Measurements from ENCODE around the gene MAP2K4.
"Not testable (repeated sequence)": the region's sequence is repeated elsewhere in the genome, so short reads cannot be mapped to it uniquely, and the experiment has no call there.

The MAP2K4 gene

GRCh38 chr17:12128946-12129345 lies 108.3 kb downstream of the MAP2K4 start:
- Histone ChIP-seq H3K36me3 (ENCODE audit: control insufficient read depth in 1 of 2, insufficient read depth in 2 of 2, low read length in 2 of 2) (peaks cover 46 to 54% of the 10 kb centered on the region in 2 donors), H3K4me3 (ENCODE audit: low read depth in 1 of 2, low read length in 2 of 2) (no peak overlapping the region), H3K4me1 (ENCODE audit: control insufficient read depth in 1 of 2, insufficient read depth in 2 of 2, low read length in 2 of 2) (no peaks in the 10 kb centered on the region), H3K9me3 (ENCODE audit: control insufficient read depth in 1 of 2, low read length in 2 of 2) (no peaks in the 10 kb centered on the region), H3K27ac (ENCODE audit: low read depth, low read length) (no peak overlapping the region), H3K9ac (ENCODE audit: low read depth in 1 of 2, low read length in 2 of 2) (no peak overlapping the region), H3K27me3 (ENCODE audit: control insufficient read depth in 1 of 2, insufficient read depth in 2 of 2, low read length in 2 of 2) (no peaks in the 10 kb centered on the region)

DNA sequence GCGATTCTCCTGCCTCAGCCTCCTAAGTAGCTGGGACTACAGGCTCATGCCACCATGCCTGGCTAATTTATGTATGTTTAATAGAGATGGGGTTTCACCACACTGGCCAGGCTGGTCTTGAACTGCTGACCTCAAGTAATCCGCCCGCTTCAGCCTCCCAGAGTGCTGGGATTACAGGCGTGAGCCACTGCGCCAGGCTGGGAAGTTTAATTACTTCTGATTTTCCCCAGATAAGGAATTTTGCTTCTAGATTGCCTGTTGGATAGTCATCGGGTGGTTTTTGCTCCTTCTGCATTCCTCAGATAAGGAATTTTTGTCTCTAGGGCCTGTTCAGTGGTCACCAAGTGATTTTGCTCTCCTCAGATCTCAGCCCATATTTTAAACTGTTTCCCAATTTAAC lies 112.5 kb downstream of the MAP2K4 start:
- H3K36me3 ChIP-seq (ENCODE audit: control insufficient read depth in 1 of 2, insufficient read depth in 2 of 2, low read length in 2 of 2): peaks cover 15 to 34% of the 10 kb centered on the region in 2 donors
- H3K4me3 ChIP-seq (ENCODE audit: low read depth in 1 of 2, low read length in 2 of 2): no peak overlapping the region

DNA sequence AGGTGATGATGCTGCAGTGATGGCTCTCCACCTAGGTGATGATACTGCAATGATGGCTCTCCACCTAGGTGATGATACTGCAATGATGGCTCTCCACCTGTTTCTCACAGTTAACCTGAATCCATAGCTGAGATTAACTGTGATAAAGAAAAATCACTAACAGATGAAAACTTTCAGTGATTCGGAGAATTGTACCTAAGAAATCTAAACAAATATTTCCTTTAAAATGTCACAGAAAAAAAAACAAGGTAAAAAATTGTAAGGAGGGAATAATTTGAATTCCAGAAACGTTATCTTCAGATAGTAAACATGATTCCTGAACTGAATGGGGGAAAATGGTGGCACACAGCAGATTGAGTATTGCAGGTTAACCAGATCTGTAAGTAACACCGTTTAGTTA lies 113.4 kb downstream of the MAP2K4 start:
- Histone ChIP-seq H3K9me3 (ENCODE audit: control insufficient read depth in 1 of 2, low read length in 2 of 2) (peaks cover 3 to 8% of the 10 kb centered on the region in 2 donors), H3K4me1 (ENCODE audit: control insufficient read depth in 1 of 2, insufficient read depth in 2 of 2, low read length in 2 of 2) (no peaks in the 10 kb centered on the region), H3K9ac (ENCODE audit: low read depth in 1 of 2, low read length in 2 of 2) (no peak overlapping the region), H3K4me3 (ENCODE audit: low read depth in 1 of 2, low read length in 2 of 2) (no peak overlapping the region), H3K27me3 (ENCODE audit: control insufficient read depth in 1 of 2, insufficient read depth in 2 of 2, low read length in 2 of 2) (no peaks in the 10 kb centered on the region), H3K27ac (ENCODE audit: low read depth, low read length) (no peak overlapping the region), H3K36me3 (ENCODE audit: control insufficient read depth in 1 of 2, insufficient read depth in 2 of 2, low read length in 2 of 2) (peaks cover 11 to 31% of the 10 kb centered on the region in 2 donors)

More for the DNA sequence above, 112.5 kb downstream of the MAP2K4 start:
- H3K27ac ChIP-seq (ENCODE audit: low read depth, low read length): no peak overlapping the region
- no peaks in the 10 kb centered on the region for H3K27me3 ChIP-seq (ENCODE audit: control insufficient read depth in 1 of 2, insufficient read depth in 2 of 2, low read length in 2 of 2)
- peaks cover 3 to 8% of the 10 kb centered on the region in 2 donors for H3K9me3 ChIP-seq (ENCODE audit: control insufficient read depth in 1 of 2, low read length in 2 of 2)
- H3K4me1 ChIP-seq (ENCODE audit: control insufficient read depth in 1 of 2, insufficient read depth in 2 of 2, low read length in 2 of 2): no peaks in the 10 kb centered on the region
- H3K9ac ChIP-seq (ENCODE audit: low read depth in 1 of 2, low read length in 2 of 2): no peak overlapping the region

GRCh38 chr17:12134587-12134986 lies 113.9 kb downstream of the MAP2K4 start:
- Histone ChIP-seq H3K4me1 (ENCODE audit: control insufficient read depth in 1 of 2, insufficient read depth in 2 of 2, low read length in 2 of 2) (no peaks in the 10 kb centered on the region), H3K9ac (ENCODE audit: low read depth in 1 of 2, low read length in 2 of 2) (no peak overlapping the region), H3K27ac (ENCODE audit: low read depth, low read length) (no peak overlapping the region), H3K36me3 (ENCODE audit: control insufficient read depth in 1 of 2, insufficient read depth in 2 of 2, low read length in 2 of 2) (peaks cover 6 to 27% of the 10 kb centered on the region in 2 donors), H3K9me3 (ENCODE audit: control insufficient read depth in 1 of 2, low read length in 2 of 2) (peaks cover 3 to 8% of the 10 kb centered on the region in 2 donors), H3K27me3 (ENCODE audit: control insufficient read depth in 1 of 2, insufficient read depth in 2 of 2, low read length in 2 of 2) (no peaks in the 10 kb centered on the region), H3K4me3 (ENCODE audit: low read depth in 1 of 2, low read length in 2 of 2) (no peak overlapping the region)

GRCh38 chr17:12136243-12136642 lies 115.6 kb downstream of the MAP2K4 start:
- Histone ChIP-seq H3K9me3 (ENCODE audit: control insufficient read depth in 1 of 2, low read length in 2 of 2) (peaks cover 3 to 8% of the 10 kb centered on the region in 2 donors), H3K9ac (ENCODE audit: low read depth in 1 of 2, low read length in 2 of 2) (no peak overlapping the region), H3K27me3 (ENCODE audit: control insufficient read depth in 1 of 2, insufficient read depth in 2 of 2, low read length in 2 of 2) (no peaks in the 10 kb centered on the region), H3K36me3 (ENCODE audit: control insufficient read depth in 1 of 2, insufficient read depth in 2 of 2, low read length in 2 of 2) (peaks cover 13 to 27% of the 10 kb centered on the region in 2 donors), H3K4me3 (ENCODE audit: low read depth in 1 of 2, low read length in 2 of 2) (no peak overlapping the region), H3K27ac (ENCODE audit: low read depth, low read length) (no peak overlapping the region), H3K4me1 (ENCODE audit: control insufficient read depth in 1 of 2, insufficient read depth in 2 of 2, low read length in 2 of 2) (no peaks in the 10 kb centered on the region)

DNA sequence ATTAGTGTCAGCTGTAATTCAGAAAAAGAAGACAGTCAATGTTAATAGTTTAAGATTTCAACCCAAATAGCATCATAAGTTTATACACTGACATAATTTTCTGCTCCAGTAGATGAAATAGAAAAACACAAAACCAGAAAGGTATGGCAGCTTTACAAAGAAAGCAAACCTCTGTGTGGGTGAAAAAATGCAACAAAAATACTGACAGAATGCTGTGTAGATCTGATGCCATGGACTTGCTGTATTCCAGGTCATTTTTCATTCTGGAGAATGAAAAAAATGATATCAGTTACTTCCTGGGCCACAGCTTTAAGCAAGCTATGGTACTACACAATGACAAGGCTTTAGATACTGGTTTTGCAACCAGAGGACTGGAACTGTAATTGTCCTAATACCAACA lies 116.0 kb downstream of the MAP2K4 start:
- Histone ChIP-seq H3K4me1 (ENCODE audit: control insufficient read depth in 1 of 2, insufficient read depth in 2 of 2, low read length in 2 of 2) (no peaks in the 10 kb centered on the region), H3K9ac (ENCODE audit: low read depth in 1 of 2, low read length in 2 of 2) (no peak overlapping the region), H3K4me3 (ENCODE audit: low read depth in 1 of 2, low read length in 2 of 2) (no peak overlapping the region), H3K27me3 (ENCODE audit: control insufficient read depth in 1 of 2, insufficient read depth in 2 of 2, low read length in 2 of 2) (no peaks in the 10 kb centered on the region), H3K9me3 (ENCODE audit: control insufficient read depth in 1 of 2, low read length in 2 of 2) (peaks cover 3 to 8% of the 10 kb centered on the region in 2 donors), H3K36me3 (ENCODE audit: control insufficient read depth in 1 of 2, insufficient read depth in 2 of 2, low read length in 2 of 2) (peaks cover 15 to 29% of the 10 kb centered on the region in 2 donors), H3K27ac (ENCODE audit: low read depth, low read length) (no peak overlapping the region)

DNA sequence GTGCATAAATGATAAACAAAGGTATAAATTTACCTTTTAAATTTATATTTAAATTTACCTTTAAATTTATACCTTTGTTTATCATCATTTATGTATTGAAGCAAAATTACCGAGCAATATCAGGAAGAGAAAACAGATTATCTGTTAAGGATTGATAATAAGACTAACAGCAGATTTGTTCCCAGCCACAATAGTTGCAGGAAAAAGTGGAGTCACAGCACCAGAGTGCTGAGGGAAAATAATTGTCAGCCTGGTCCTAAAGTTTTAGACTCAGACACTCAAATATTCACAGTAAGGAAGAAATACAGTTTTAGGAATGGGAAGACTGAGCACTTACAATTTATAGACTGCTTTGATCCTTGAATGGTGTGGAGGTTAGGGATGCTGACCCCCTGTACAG lies 117.2 kb downstream of the MAP2K4 start:
- Histone ChIP-seq H3K27ac (ENCODE audit: low read depth, low read length) (no peak overlapping the region), H3K9me3 (ENCODE audit: control insufficient read depth in 1 of 2, low read length in 2 of 2) (peaks cover 3 to 8% of the 10 kb centered on the region in 2 donors), H3K36me3 (ENCODE audit: control insufficient read depth in 1 of 2, insufficient read depth in 2 of 2, low read length in 2 of 2) (peaks cover 20 to 40% of the 10 kb centered on the region in 2 donors), H3K27me3 (ENCODE audit: control insufficient read depth in 1 of 2, insufficient read depth in 2 of 2, low read length in 2 of 2) (no peaks in the 10 kb centered on the region), H3K4me1 (ENCODE audit: control insufficient read depth in 1 of 2, insufficient read depth in 2 of 2, low read length in 2 of 2) (no peaks in the 10 kb centered on the region), H3K4me3 (ENCODE audit: low read depth in 1 of 2, low read length in 2 of 2) (no peak overlapping the region), H3K9ac (ENCODE audit: low read depth in 1 of 2, low read length in 2 of 2) (no peak overlapping the region)

DNA sequence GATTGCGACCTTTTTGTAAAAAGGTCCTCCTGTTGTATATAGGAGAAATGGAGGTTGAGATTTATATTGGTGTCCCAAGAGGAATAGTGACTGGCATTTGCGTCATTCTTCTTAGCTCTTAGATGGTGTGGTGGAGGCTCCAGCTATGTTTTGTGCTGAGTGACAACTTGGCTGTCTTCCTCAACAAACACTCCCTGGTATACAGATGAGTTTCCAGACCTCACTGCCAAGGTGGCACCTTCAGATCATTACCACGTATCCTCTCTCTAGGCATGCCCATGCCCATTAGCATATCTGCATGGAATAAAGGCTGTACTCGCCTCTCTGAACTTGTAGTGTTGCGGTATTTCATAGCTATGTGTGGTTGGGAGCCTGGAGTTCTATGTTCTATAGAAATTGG lies 120.0 kb downstream of the MAP2K4 start:
- H3K27me3 ChIP-seq (ENCODE audit: control insufficient read depth in 1 of 2, insufficient read depth in 2 of 2, low read length in 2 of 2): no peaks in the 10 kb centered on the region
- peaks cover 20 to 54% of the 10 kb centered on the region in 2 donors for H3K36me3 ChIP-seq (ENCODE audit: control insufficient read depth in 1 of 2, insufficient read depth in 2 of 2, low read length in 2 of 2)
- no peak overlapping the region for H3K9ac ChIP-seq (ENCODE audit: low read depth in 1 of 2, low read length in 2 of 2)
- no peak overlapping the region for H3K4me3 ChIP-seq (ENCODE audit: low read depth in 1 of 2, low read length in 2 of 2)
- H3K9me3 ChIP-seq (ENCODE audit: control insufficient read depth in 1 of 2, low read length in 2 of 2): peaks cover 3 to 8% of the 10 kb centered on the region in 2 donors
- no peak overlapping the region for H3K27ac ChIP-seq (ENCODE audit: low read depth, low read length)
- H3K4me1 ChIP-seq (ENCODE audit: control insufficient read depth in 1 of 2, insufficient read depth in 2 of 2, low read length in 2 of 2): no peaks in the 10 kb centered on the region

GRCh38 chr17:12162187-12162586 lies 141.5 kb downstream of the MAP2K4 start:
- not testable (repeated sequence) for H3K4me3 ChIP-seq (ENCODE audit: low read depth in 1 of 2, low read length in 2 of 2); H3K36me3 ChIP-seq (ENCODE audit: control insufficient read depth in 1 of 2, insufficient read depth in 2 of 2, low read length in 2 of 2); H3K27me3 ChIP-seq (ENCODE audit: control insufficient read depth in 1 of 2, insufficient read depth in 2 of 2, low read length in 2 of 2); H3K9ac ChIP-seq (ENCODE audit: low read depth in 1 of 2, low read length in 2 of 2); H3K27ac ChIP-seq (ENCODE audit: low read depth, low read length); H3K9me3 ChIP-seq (ENCODE audit: control insufficient read depth in 1 of 2, low read length in 2 of 2); H3K4me1 ChIP-seq (ENCODE audit: control insufficient read depth in 1 of 2, insufficient read depth in 2 of 2, low read length in 2 of 2)

GRCh38 chr17:12164085-12164484 lies 143.4 kb downstream of the MAP2K4 start:
- peaks cover 0 to 6% of the 10 kb centered on the region in 2 donors for H3K9me3 ChIP-seq (ENCODE audit: control insufficient read depth in 1 of 2, low read length in 2 of 2)
- no peaks in the 10 kb centered on the region for H3K4me1 ChIP-seq (ENCODE audit: control insufficient read depth in 1 of 2, insufficient read depth in 2 of 2, low read length in 2 of 2)
- H3K4me3 ChIP-seq (ENCODE audit: low read depth in 1 of 2, low read length in 2 of 2): no peak overlapping the region
- no peaks in the 10 kb centered on the region for H3K36me3 ChIP-seq (ENCODE audit: control insufficient read depth in 1 of 2, insufficient read depth in 2 of 2, low read length in 2 of 2)
- no peaks in the 10 kb centered on the region for H3K27me3 ChIP-seq (ENCODE audit: control insufficient read depth in 1 of 2, insufficient read depth in 2 of 2, low read length in 2 of 2)
- no peak overlapping the region for H3K27ac ChIP-seq (ENCODE audit: low read depth, low read length)
- no peak overlapping the region for H3K9ac ChIP-seq (ENCODE audit: low read depth in 1 of 2, low read length in 2 of 2)

All from duodenal mucosa (tissue), 2 donors.